COLO829 (cell line): ENCODE measurements around the gene ANKS1B.
"Not testable (repeated sequence)": the region's sequence is repeated elsewhere in the genome, so short reads cannot be mapped to it uniquely, and the experiment has no call there.

Experiments
- DNase-seq: peaks from one replicate; pipeline ENCODE4 v3.0.0; 2012; ENCODE audit warnings: low spot score

ANKS1B gene

GRCh38 chr12:99053616-99054362 lies 930.9 kb downstream of the ANKS1B start:
- DNase-seq, result no peak

- no peak for DNase-seq
These were observed 935.0 kb downstream of the ANKS1B start for GRCh38 chr12:99049774-99050173.

GRCh38 chr12:99045158-99045557 lies 939.6 kb downstream of the ANKS1B start:
- no peak for DNase-seq

GRCh38 chr12:99043319-99043914 lies 941.3 kb downstream of the ANKS1B start:
- peak; percentile 55 for DNase-seq

- DNase-seq, result no peak
These were observed 942.5 kb downstream of the ANKS1B start for GRCh38 chr12:99042226-99042625.

GRCh38 chr12:99039367-99040120 lies 945.2 kb downstream of the ANKS1B start:
- no peak for DNase-seq

- DNase-seq, result no peak
These were observed 948.2 kb downstream of the ANKS1B start for GRCh38 chr12:99036566-99036965.

GRCh38 chr12:99035803-99036202 lies 948.9 kb downstream of the ANKS1B start:
- DNase-seq, result no peak

GRCh38 chr12:99034201-99034600 lies 950.5 kb downstream of the ANKS1B start:
- not testable (repeated sequence) for DNase-seq

- DNase-seq, result no peak
These were observed 955.0 kb downstream of the ANKS1B start for GRCh38 chr12:99029511-99030271.

- DNase-seq, result no peak
These were observed 957.3 kb downstream of the ANKS1B start for GRCh38 chr12:99027461-99027860.

- DNase-seq, result no peak
These were observed 957.7 kb downstream of the ANKS1B start for GRCh38 chr12:99027055-99027393.

GRCh38 chr12:99026332-99027054 lies 958.2 kb downstream of the ANKS1B start:
- DNase-seq, result no peak

- no peak for DNase-seq
These were observed 959.9 kb downstream of the ANKS1B start for GRCh38 chr12:99024870-99025269.

GRCh38 chr12:99024191-99024590 lies 960.5 kb downstream of the ANKS1B start:
- no peak for DNase-seq

- DNase-seq, result no peak
These were observed 963.9 kb downstream of the ANKS1B start for GRCh38 chr12:99020871-99021270.

- DNase-seq, result no peak
These were observed 964.9 kb downstream of the ANKS1B start for GRCh38 chr12:99019798-99020197.

GRCh38 chr12:99017971-99018370 lies 966.8 kb downstream of the ANKS1B start:
- DNase-seq, result no peak

GRCh38 chr12:99009654-99010296 lies 975.0 kb downstream of the ANKS1B start:
- no peak for DNase-seq

GRCh38 chr12:99005601-99006000 lies 979.1 kb downstream of the ANKS1B start:
- DNase-seq, result peak; percentile 20

GRCh38 chr12:99004799-99005466 lies 979.8 kb downstream of the ANKS1B start:
- no peak for DNase-seq
